GM19468 (cell line): ENCODE results near the gene PODN.

Source experiments
- ATAC-seq: cut with Tn5 transposase; IDR thresholded peaks from one replicate; pipeline ENCODE4 v1.9.1; 2021; ENCODE audit warnings: mild to moderate bottlenecking, moderate library complexity, moderate number of reproducible peaks; ENCODE audit not compliant: unreplicated experiment; ENCODE audit errors: extremely low read depth

Gene PODN

GRCh38 chr1:53071915-53072314, 9.9 kb downstream of the PODN start:
- no peak for ATAC-seq

GRCh38 chr1:53073287-53073686, 11.3 kb downstream of the PODN start:
- ATAC-seq, result no peak

GRCh38 chr1:53073868-53074311, 11.9 kb downstream of the PODN start:
- no peak for ATAC-seq

GRCh38 chr1:53074313-53075154, 12.5 kb downstream of the PODN start:
- no peak for ATAC-seq

- no peak for ATAC-seq
Measured at GRCh38 chr1:53075206-53075605, 13.2 kb downstream of the PODN start.

GRCh38 chr1:53075761-53076163, 13.7 kb downstream of the PODN start:
- no peak for ATAC-seq

- no peak for ATAC-seq
Measured at GRCh38 chr1:53076165-53076564, 14.2 kb downstream of the PODN start.

GRCh38 chr1:53076721-53077598, 14.9 kb downstream of the PODN start:
- no peak for ATAC-seq

- ATAC-seq, result no peak
Measured at GRCh38 chr1:53077599-53077965, 15.6 kb downstream of the PODN start.

- no peak for ATAC-seq
Measured at GRCh38 chr1:53078333-53079101, 16.5 kb downstream of the PODN start.

- ATAC-seq, result no peak
Measured at GRCh38 chr1:53079251-53079650, 17.2 kb downstream of the PODN start.

GRCh38 chr1:53080041-53080440, 18.0 kb downstream of the PODN start:
- no peak for ATAC-seq

GRCh38 chr1:53080769-53081168, 18.8 kb downstream of the PODN start:
- ATAC-seq, result no peak

- ATAC-seq, result no peak
Measured at GRCh38 chr1:53081384-53082066, 19.5 kb downstream of the PODN start.

GRCh38 chr1:53082826-53083455, 20.9 kb downstream of the PODN start:
- ATAC-seq, result no peak

GRCh38 chr1:53083636-53084588, 21.9 kb downstream of the PODN start:
- no peak for ATAC-seq

- ATAC-seq, result no peak
Measured at GRCh38 chr1:53084589-53084971, 22.6 kb downstream of the PODN start.

GRCh38 chr1:53085405-53085804, 23.4 kb downstream of the PODN start:
- no peak for ATAC-seq
